PC-3 (cell line): ENCODE results near the gene EP400. TPM values are rescaled to one million over a fixed set of nuclear protein-coding genes. Genes with fewer than 3 reads are reported as not detected.
"Not testable (repeated sequence)": the region's sequence is repeated elsewhere in the genome, so short reads cannot be mapped to it uniquely, and the experiment has no call there.

Experiments
- ATAC-seq: fragments of 200-7000 bp; cut with Tn5 transposase; 2 replicates; pipeline ENCODE4 v1.9.1; 2020; ENCODE audit warnings: mild to moderate bottlenecking, moderate library complexity
- BruUV-seq: library from RNA; stranded (reverse); fragments of 400-500 nt; replicated peaks from 2 replicates; lab custom pipeline; 2021; lab: Mats Ljungman, UMichigan
- CTCF ChIA-PET: fragments of 300-600 bp; sonication (Branson Sonifier 250); formaldehyde crosslinking; loops from one replicate; lab custom pipeline; 2022; ENCODE audit warnings: antibody characterized with exemption; lab: Charles Lee
- POLR2A ChIA-PET: fragments of 300-600 bp; sonication (Branson Sonifier 250); formaldehyde crosslinking; loops from one replicate; lab custom pipeline; 2022; ENCODE audit warnings: antibody characterized with exemption; ENCODE audit not compliant: unreplicated experiment; lab: Charles Lee
- DNase-seq: peaks from one replicate; pipeline ENCODE4 v3.0.0-alpha.2; 2015
- H2AFZ ChIP-seq: fragments of 300-600 bp; sonication (generic); 2 replicates; pipeline ENCODE4 v1.6.0; 2016; ENCODE audit warnings: antibody characterized with exemption, low read length
- H3F3A ChIP-seq: fragments of 300-600 bp; sonication (generic); one replicate; pipeline ENCODE4 v1.6.0; 2017; ENCODE audit warnings: antibody characterized with exemption, low read length, control low read depth, mild to moderate bottlenecking; ENCODE audit not compliant: unreplicated experiment
- H3K27ac ChIP-seq: fragments of 300-600 bp; sonication (generic); 2 replicates; pipeline ENCODE4 v1.5.1; 2016; ENCODE audit warnings: mild to moderate bottlenecking, low read length
- H3K27me3 ChIP-seq: fragments of 300-600 bp; sonication (generic); 2 replicates; pipeline ENCODE4 v1.6.1; 2016; ENCODE audit warnings: low read length, mixed read lengths
- H3K36me3 ChIP-seq: fragments of 300-600 bp; sonication (generic); 2 replicates; pipeline ENCODE4 v1.6.1; 2016; ENCODE audit warnings: low read depth, mixed run types, low read length, mixed read lengths
- H3K4me1 ChIP-seq: fragments of 300-600 bp; sonication (generic); 2 replicates; pipeline ENCODE4 v1.5.1; 2016; ENCODE audit warnings: low read length; ENCODE audit not compliant: insufficient read depth
- H3K4me2 ChIP-seq: fragments of 300-600 bp; sonication (generic); 2 replicates; pipeline ENCODE4 v1.6.0; 2016; ENCODE audit warnings: low read length
- H3K4me3 ChIP-seq: fragments of 300-600 bp; sonication (generic); 2 replicates; pipeline ENCODE4 v1.5.1; 2016; ENCODE audit warnings: mild to moderate bottlenecking, low read length, mixed read lengths
- H3K79me2 ChIP-seq: fragments of 300-600 bp; sonication (generic); 2 replicates; pipeline ENCODE4 v1.6.1; 2017; ENCODE audit warnings: low read length, mixed read lengths
- H3K9ac ChIP-seq: fragments of 300-600 bp; sonication (generic); 2 replicates; pipeline ENCODE4 v1.6.0; 2016; ENCODE audit warnings: mild to moderate bottlenecking, low read length
- H3K9me2 ChIP-seq: fragments of 300-600 bp; sonication (generic); replicated peaks from 2 replicates; pipeline ENCODE4 v1.6.1; 2016; ENCODE audit warnings: mixed run types, low read length, mixed read lengths
- H3K9me3 ChIP-seq: fragments of 300-600 bp; sonication (generic); 2 replicates; pipeline ENCODE4 v1.6.1; 2016; ENCODE audit warnings: low read length, mixed read lengths
- H4K20me1 ChIP-seq: fragments of 300-600 bp; sonication (generic); 2 replicates; pipeline ENCODE4 v1.6.1; 2016; ENCODE audit warnings: low read length, mixed read lengths
- EZH2 ChIP-seq: fragments of 300-600 bp; sonication (generic); IDR thresholded peaks from one replicate; pipeline ENCODE4 v1.6.1; 2017; ENCODE audit warnings: antibody characterized with exemption, mild to moderate bottlenecking, low read length; ENCODE audit not compliant: unreplicated experiment
- EZH2phosphoT487 ChIP-seq: fragments of 300-600 bp; sonication (generic); IDR thresholded peaks from 2 replicates; pipeline ENCODE4 v1.6.1; 2018; ENCODE audit warnings: mild to moderate bottlenecking, antibody characterized with exemption, low read length, borderline replicate concordance
- intact Hi-C: fragments of 100-400 bp; cut with micrococcal nuclease; formaldehyde crosslinking; loops from 2 replicates; pipeline ENCODE4 v1.9.0; 2023
- total RNA-seq: library from RNA; depleted of rRNA; stranded (reverse); fragments of >200 nt; gene quantifications from 2 replicates; pipeline ENCODE4 v1.2.3, GENCODE V29; 2014
- TF ChIP-seq, protein P1 (sequence below): fragments of 300-600 bp; sonication (generic); conservative IDR thresholded peaks from 2 replicates; pipeline ENCODE4 v1.5.1; 2017; ENCODE audit warnings: antibody characterized with exemption, low read depth, mild to moderate bottlenecking, low read length

EP400 gene
- total RNA-seq, 1 experiment from 2014 or later = 20.2 TPM

- TSS peak; percentile 23 for BruUV-seq
- Histone ChIP-seq H3K4me1 (no peaks in the 10 kb centered on the region), H3K4me3 (no peak overlapping the region), H3K9me2 (no peaks in the 10 kb centered on the region), H3K9ac (no peak overlapping the region), H3K27ac (no peak overlapping the region), H3K27me3 (no peaks in the 10 kb centered on the region), H3K79me2 (no peaks in the 10 kb centered on the region), H2AFZ (no peak overlapping the region), H4K20me1 (peaks cover 3% of the 10 kb centered on the region; the same call in 1 of the 2 replicates), H3K4me2 (no peak overlapping the region), H3K36me3 (peaks cover 55% of the 10 kb centered on the region), H3K9me3 (no peaks in the 10 kb centered on the region), H3F3A (no peaks in the 10 kb centered on the region)
- intact Hi-C loops = no loop called here
- DNase-seq (no peak), ATAC-seq (no peak)
- TF ChIP-seq EZH2phosphoT487 (no peak), EZH2 (no peak)
- TF ChIP-seq, protein P1, sequence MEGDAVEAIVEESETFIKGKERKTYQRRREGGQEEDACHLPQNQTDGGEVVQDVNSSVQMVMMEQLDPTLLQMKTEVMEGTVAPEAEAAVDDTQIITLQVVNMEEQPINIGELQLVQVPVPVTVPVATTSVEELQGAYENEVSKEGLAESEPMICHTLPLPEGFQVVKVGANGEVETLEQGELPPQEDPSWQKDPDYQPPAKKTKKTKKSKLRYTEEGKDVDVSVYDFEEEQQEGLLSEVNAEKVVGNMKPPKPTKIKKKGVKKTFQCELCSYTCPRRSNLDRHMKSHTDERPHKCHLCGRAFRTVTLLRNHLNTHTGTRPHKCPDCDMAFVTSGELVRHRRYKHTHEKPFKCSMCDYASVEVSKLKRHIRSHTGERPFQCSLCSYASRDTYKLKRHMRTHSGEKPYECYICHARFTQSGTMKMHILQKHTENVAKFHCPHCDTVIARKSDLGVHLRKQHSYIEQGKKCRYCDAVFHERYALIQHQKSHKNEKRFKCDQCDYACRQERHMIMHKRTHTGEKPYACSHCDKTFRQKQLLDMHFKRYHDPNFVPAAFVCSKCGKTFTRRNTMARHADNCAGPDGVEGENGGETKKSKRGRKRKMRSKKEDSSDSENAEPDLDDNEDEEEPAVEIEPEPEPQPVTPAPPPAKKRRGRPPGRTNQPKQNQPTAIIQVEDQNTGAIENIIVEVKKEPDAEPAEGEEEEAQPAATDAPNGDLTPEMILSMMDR = no peak
- ChIA-PET POLR2A (no interaction called here), CTCF (no interaction called here)
Observed at GRCh38 chr12:132044661-132045412, 95.1 kb downstream of the EP400 start.

GRCh38 chr12:132045751-132046150 is 96.0 kb downstream of the EP400 start:
- Histone ChIP-seq H3F3A (no peaks in the 10 kb centered on the region), H3K4me3 (no peak overlapping the region), H3K27ac (no peak overlapping the region), H4K20me1 (peaks cover 3% of the 10 kb centered on the region; the same call in 1 of the 2 replicates), H3K27me3 (no peaks in the 10 kb centered on the region), H3K9me2 (no peaks in the 10 kb centered on the region), H3K79me2 (no peaks in the 10 kb centered on the region), H3K9ac (no peak overlapping the region), H3K4me2 (no peak overlapping the region), H3K4me1 (no peaks in the 10 kb centered on the region), H2AFZ (no peak overlapping the region), H3K9me3 (no peaks in the 10 kb centered on the region), H3K36me3 (peaks cover 64% of the 10 kb centered on the region)
- DNase-seq (no peak), ATAC-seq (no peak)
- BruUV-seq = no TSS peak
- intact Hi-C loops = no loop called here
- ChIA-PET CTCF (no interaction called here), POLR2A (no interaction called here)
- TF ChIP-seq, protein P1 = no peak
- no peak for TF ChIP-seq EZH2
- no peak for TF ChIP-seq EZH2phosphoT487

DNA sequence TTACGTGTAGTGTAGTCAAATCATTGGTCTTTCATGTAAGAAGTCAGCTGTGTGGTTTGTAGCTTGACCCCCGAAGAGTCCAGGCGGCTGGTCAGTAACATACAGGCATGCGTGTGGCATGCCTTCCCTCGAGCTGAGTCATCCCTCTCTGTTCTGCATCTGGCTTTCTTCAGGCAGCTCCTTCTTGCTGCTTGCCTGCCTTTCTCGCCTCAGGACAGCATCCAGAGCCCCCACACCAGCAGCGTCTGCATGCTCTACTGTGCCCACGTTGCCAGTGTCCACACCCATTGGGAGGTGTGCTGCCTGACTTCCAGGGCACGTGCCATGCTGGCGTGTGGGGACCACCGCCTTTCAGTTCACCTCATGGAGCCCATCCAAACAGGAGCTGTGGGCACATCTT is 96.8 kb downstream of the EP400 start:
- Histone ChIP-seq H3K4me1 (no peaks in the 10 kb centered on the region), H3K9me2 (no peaks in the 10 kb centered on the region), H3K4me3 (no peak overlapping the region), H3K9me3 (no peaks in the 10 kb centered on the region), H3K27me3 (no peaks in the 10 kb centered on the region), H2AFZ (no peak overlapping the region), H3K9ac (no peak overlapping the region), H3F3A (no peaks in the 10 kb centered on the region), H4K20me1 (peaks cover 3% of the 10 kb centered on the region; the same call in 1 of the 2 replicates), H3K27ac (no peak overlapping the region), H3K4me2 (no peak overlapping the region), H3K36me3 (peaks cover 67% of the 10 kb centered on the region), H3K79me2 (no peaks in the 10 kb centered on the region)
- TF ChIP-seq EZH2 (no peak), EZH2phosphoT487 (no peak)
- TF ChIP-seq, protein P1 = no peak
- BruUV-seq = no TSS peak
- no peak for DNase-seq
- ChIA-PET CTCF (no interaction called here), POLR2A (no interaction called here)
- no peak for ATAC-seq
- intact Hi-C loops = no loop called here

DNA sequence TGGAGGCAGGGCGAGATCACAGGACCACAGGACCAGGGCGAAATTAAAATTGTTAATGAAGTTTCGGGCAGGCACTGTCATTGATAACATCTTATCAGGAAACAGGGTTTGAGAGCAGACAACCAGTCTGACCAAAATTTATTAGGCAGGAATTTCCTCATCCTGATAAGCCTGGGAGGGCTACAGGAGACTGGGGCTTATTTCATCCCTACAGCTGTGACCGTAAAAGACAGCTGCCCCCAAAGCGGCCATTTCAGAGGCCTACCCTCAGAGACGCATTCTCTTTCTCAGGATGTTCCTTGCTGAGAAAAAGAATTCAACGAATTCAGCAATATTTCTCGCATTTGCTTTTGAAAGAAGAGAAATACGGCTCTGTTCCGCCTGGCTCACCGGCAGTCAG is 97.9 kb downstream of the EP400 start:
- H3K4me3 ChIP-seq, H3K9ac ChIP-seq, H3K9me2 ChIP-seq, H3K79me2 ChIP-seq, H3K27ac ChIP-seq, POLR2A ChIA-PET, H3K9me3 ChIP-seq, BruUV-seq, H3F3A ChIP-seq, H4K20me1 ChIP-seq, DNase-seq, H2AFZ ChIP-seq, H3K4me2 ChIP-seq, H3K27me3 ChIP-seq, H3K4me1 ChIP-seq, ATAC-seq, intact Hi-C loops: not testable (repeated sequence)
- CTCF ChIA-PET = interaction anchor here (0.6 kb wide), 1 partner anchor 8 kb away, joined by 8 read pairs; no protein-coding TSS in a partner anchor
- peaks cover 73% of the 10 kb centered on the region for H3K36me3 ChIP-seq
